Small intestine (tissue), 7 donors: ENCODE measurements around the gene GUCA2A. TPM values are rescaled to one million over a fixed set of nuclear protein-coding genes. Genes with fewer than 3 reads are reported as not detected.

Experiments
- DNase-seq, 2 donors: peaks; one replicate each; pipeline versions ENCODE4 v3.0.0 to v3.0.0-alpha.2; 2013
- FAIRE-seq: peaks from 2 replicates; lab custom pipeline; 2012; peaks lifted over from hg19 to GRCh38; lab: Jason Lieb, UNC
- H3K27ac ChIP-seq, 3 donors: one replicate each; pipeline ENCODE4 v1.5.1; 2013; ENCODE audit warnings: low read length in 2 of 3, mild to moderate bottlenecking in 2 of 3, control low read depth in 1 of 3, inconsistent platforms in 1 of 3, low read depth in 1 of 3, moderate library complexity in 1 of 3
- H3K27me3 ChIP-seq, 3 donors: one replicate each; pipeline ENCODE4 v1.6.1; 2013; ENCODE audit warnings: low read length in 3 of 3, inconsistent platforms in 1 of 3; ENCODE audit not compliant: control insufficient read depth in 3 of 3, insufficient read depth in 3 of 3
- H3K36me3 ChIP-seq, 3 donors: one replicate each; pipeline ENCODE4 v1.6.1; 2013; ENCODE audit warnings: low read length in 3 of 3, inconsistent platforms in 1 of 3, low read depth in 1 of 3, mild to moderate bottlenecking in 1 of 3, moderate library complexity in 1 of 3; ENCODE audit not compliant: control insufficient read depth in 3 of 3, insufficient read depth in 2 of 3
- H3K4me1 ChIP-seq, 3 donors: one replicate each; pipeline ENCODE4 v1.6.1; 2013; ENCODE audit warnings: low read length in 2 of 3, inconsistent platforms in 1 of 3, low read depth in 1 of 3, mild to moderate bottlenecking in 1 of 3, moderate library complexity in 1 of 3; ENCODE audit not compliant: control insufficient read depth in 3 of 3, insufficient read depth in 2 of 3
- H3K4me3 ChIP-seq, 3 donors: one replicate each; pipeline ENCODE4 v1.5.1; 2013; ENCODE audit warnings: low read length in 3 of 3, control low read depth in 1 of 3, inconsistent platforms in 1 of 3, low read depth in 1 of 3, mild to moderate bottlenecking in 1 of 3, moderate library complexity in 1 of 3
- H3K9me3 ChIP-seq, 2 donors: one replicate each; pipeline ENCODE4 v1.6.1; 2013; ENCODE audit warnings: low read depth in 1 of 2, low read length in 1 of 2; ENCODE audit not compliant: control insufficient read depth in 2 of 2, insufficient read depth in 1 of 2
- whole genome bisulfite sequencing, 3 donors: extraction: QIAGEN DNeasy Blood & Tissue Kit; methylation state at CpG; one replicate each; pipeline ENCODE4 v1.1.7; 2013; 5-methylcytosine and 5-hydroxymethylcytosine counted together
- polyA plus RNA-seq, 4 donors: library from polyadenylated mRNA; stranded (reverse) in 3 of 4; unstranded in 1 of 4; fragments of 200-250 nt in 3 of 4; fragments of 120-200 nt in 1 of 4; gene quantifications; one replicate each; pipeline versions ENCODE4 v1.2.1 to v1.2.3, GENCODE V29; 2013
- donor health status: healthy with polysubstance abuse.
- donor health status: control.
- donor health status: control.
- donor health status: Bipolar disorder and iron deficiency.
- donor health status: healthy.

GUCA2A gene
- polyA plus RNA-seq, 4 donors, result 56.3 to 1,041 (median 107) TPM

GRCh38 chr1:42173961-42174735 lies 9.6 kb upstream of the GUCA2A start:
- H3K27ac ChIP-seq, result no peak overlapping the region
- 75 to 77% (median 76%) methylated on average over 8 of the region's 8 CpGs for WGBS, 3 donors
- H3K4me3 ChIP-seq, result no peak overlapping the region
- peaks cover 0 to 8% (median 2%) of the 10 kb centered on the region in 3 donors for H3K36me3 ChIP-seq
- FAIRE-seq (no peak), DNase-seq (no peak)
- H3K9me3 ChIP-seq, result no peaks in the 10 kb centered on the region
- peaks cover 0 to 7% (median 0%) of the 10 kb centered on the region in 3 donors for H3K4me1 ChIP-seq
- no peaks in the 10 kb centered on the region for H3K27me3 ChIP-seq

GRCh38 chr1:42173155-42173933 lies 8.8 kb upstream of the GUCA2A start:
- H3K9me3 ChIP-seq, result no peaks in the 10 kb centered on the region
- WGBS, 3 donors, result 27 to 36% (median 30%) methylated on average over 9 of the region's 9 CpGs
- no peaks in the 10 kb centered on the region for H3K27me3 ChIP-seq
- DNase-seq (peak; percentile 58 to 70), FAIRE-seq (no peak)
- H3K36me3 ChIP-seq, result peaks cover 0 to 8% (median 2%) of the 10 kb centered on the region in 3 donors
- H3K27ac ChIP-seq, result peak overlapping the region in 2 of 3 donors; percentile 33 to 84
- no peak overlapping the region for H3K4me3 ChIP-seq
- peaks cover 0 to 7% (median 0%) of the 10 kb centered on the region in 3 donors for H3K4me1 ChIP-seq

- Histone ChIP-seq H3K27ac (peak overlapping the region in 2 of 3 donors; percentile 33 to 84), H3K36me3 (peaks cover 0 to 8% (median 2%) of the 10 kb centered on the region in 3 donors), H3K4me1 (peaks cover 0 to 7% (median 0%) of the 10 kb centered on the region in 3 donors), H3K27me3 (no peaks in the 10 kb centered on the region), H3K9me3 (no peaks in the 10 kb centered on the region), H3K4me3 (no peak overlapping the region)
- DNase-seq (peak; percentile 60 to 70), FAIRE-seq (no peak)
- WGBS, 3 donors, result 26 to 52% (median 43%) methylated on average over 15 of the region's 15 CpGs
These were observed 8.0 kb upstream of the GUCA2A start for GRCh38 chr1:42172381-42173133.

GRCh38 chr1:42171679-42172266 lies 7.2 kb upstream of the GUCA2A start:
- peaks cover 0 to 6% (median 2%) of the 10 kb centered on the region in 3 donors for H3K36me3 ChIP-seq
- H3K27me3 ChIP-seq, result no peaks in the 10 kb centered on the region
- H3K4me1 ChIP-seq, result peaks cover 0 to 7% (median 0%) of the 10 kb centered on the region in 3 donors
- H3K9me3 ChIP-seq, result no peaks in the 10 kb centered on the region
- WGBS, 3 donors, result 54 to 68% (median 62%) methylated on average over 6 of the region's 6 CpGs
- no peak for DNase-seq
- H3K27ac ChIP-seq, result peak overlapping the region in 1 of 3 donors; percentile 84
- no peak for FAIRE-seq
- no peak overlapping the region for H3K4me3 ChIP-seq

GRCh38 chr1:42170779-42171621 lies 6.5 kb upstream of the GUCA2A start:
- no peak for FAIRE-seq
- Histone ChIP-seq H3K9me3 (no peaks in the 10 kb centered on the region), H3K27me3 (no peaks in the 10 kb centered on the region), H3K27ac (no peak overlapping the region), H3K36me3 (peaks cover 0 to 6% (median 0%) of the 10 kb centered on the region in 3 donors), H3K4me3 (no peak overlapping the region), H3K4me1 (peaks cover 0 to 12% (median 4%) of the 10 kb centered on the region in 3 donors)
- 47 to 65% (median 59%) methylated on average over 17 of the region's 17 CpGs for WGBS, 3 donors
- no peak for DNase-seq

GRCh38 chr1:42168763-42169162 lies 4.2 kb upstream of the GUCA2A start:
- DNase-seq, result no peak
- WGBS, 3 donors, result 93 to 98% (median 96%) methylated on average over 3 of the region's 3 CpGs
- no peak for FAIRE-seq
- no peaks in the 10 kb centered on the region for H3K36me3 ChIP-seq
- H3K27ac ChIP-seq, result no peak overlapping the region
- H3K9me3 ChIP-seq, result no peaks in the 10 kb centered on the region
- peaks cover 4 to 32% (median 12%) of the 10 kb centered on the region in 3 donors for H3K4me1 ChIP-seq
- H3K27me3 ChIP-seq, result no peaks in the 10 kb centered on the region
- no peak overlapping the region for H3K4me3 ChIP-seq

GRCh38 chr1:42168391-42168670 lies 3.8 kb upstream of the GUCA2A start:
- H3K27ac ChIP-seq, result no peak overlapping the region

More at GRCh38 chr1:42168391-42168670, 3.8 kb upstream of the GUCA2A start:
- Histone ChIP-seq H3K9me3 (no peaks in the 10 kb centered on the region), H3K4me1 (peaks cover 4 to 32% (median 12%) of the 10 kb centered on the region in 3 donors), H3K27me3 (no peaks in the 10 kb centered on the region), H3K4me3 (no peak overlapping the region), H3K36me3 (no peaks in the 10 kb centered on the region)
- FAIRE-seq, result no peak
- no peak for DNase-seq
- 62 to 100% (median 68%) methylated on average over 1 of the region's 1 CpG for WGBS, 3 donors
